HepG2 (cell line): ENCODE data around the gene DACT2. TPM values are rescaled to one million over a fixed set of nuclear protein-coding genes. Genes with fewer than 3 reads are reported as not detected.

ENCODE experiments used
- CTCF ChIP-seq: sonication (generic); formaldehyde crosslinking; IDR thresholded peaks from 2 replicates; pipeline ENCODE4 v1.5.0; 2020; ENCODE audit warnings: mild to moderate bottlenecking, missing genetic modification reagents, moderate library complexity
- TEAD3 ChIP-seq: optimal IDR thresholded peaks from 2 replicates; pipeline ENCODE3; 2016; ENCODE audit warnings: borderline replicate concordance
- ZFP90 ChIP-seq: sonication (generic); formaldehyde crosslinking; IDR thresholded peaks from 2 replicates; pipeline ENCODE4 v1.8.0; 2022; ENCODE audit warnings: missing genetic modification reagents, mild to moderate bottlenecking, inconsistent platforms, borderline replicate concordance
- ZFP91 ChIP-seq: sonication (generic); formaldehyde crosslinking; IDR thresholded peaks from 2 replicates; pipeline ENCODE4 v1.9.0; 2022; ENCODE audit warnings: missing genetic modification reagents, mild to moderate bottlenecking, borderline replicate concordance
- ZNF724P ChIP-seq: sonication (generic); formaldehyde crosslinking; IDR thresholded peaks from 2 replicates; pipeline ENCODE4 v1.8.0; 2022; ENCODE audit warnings: missing genetic modification reagents, borderline replicate concordance
- polyA plus RNA-seq, 8 experiments: library from polyadenylated mRNA; depleted of rRNA in 3 of 8; stranded (reverse) in 7 of 8; unstranded in 1 of 8; fragments of >200 nt; fragmentation: Illumina TruSeq in 4 of 8; extraction: Trizol in 4 of 8; gene quantifications; 2 replicates each; pipeline versions ENCODE4 v1.2.1 to v1.2.3, GENCODE V29; 2011 to 2016; ENCODE audit warnings: low read depth in 4 of 8, missing spikeins in 1 of 8, mixed read lengths in 1 of 8; ENCODE audit not compliant: insufficient read depth in 1 of 8
- total RNA-seq, 5 experiments: library from RNA; depleted of rRNA; stranded (reverse); fragments of >200 nt; fragmentation: Illumina TruSeq; extraction: Trizol; gene quantifications; 2 replicates each; pipeline ENCODE4 v1.2.3, GENCODE V29; 2016; ENCODE audit warnings: low read depth in 1 of 5
- TF ChIP-seq, protein P1 (sequence below): sonication (generic); formaldehyde crosslinking; IDR thresholded peaks from 2 replicates; pipeline ENCODE4 v1.4.0; 2020; ENCODE audit warnings: missing genetic modification reagents, borderline replicate concordance
- TF ChIP-seq, protein P2 (sequence below): IDR thresholded peaks from 2 replicates; pipeline ENCODE4 v1.6.1; 2016; ENCODE audit warnings: low read depth, control low read depth
- TF ChIP-seq, protein P3 (sequence below), 2 experiments: sonication (generic) in 1 of 2; formaldehyde crosslinking in 1 of 2; IDR thresholded peaks; 2 replicates each; pipeline versions ENCODE4 v1.6.1 to v1.9.0; 2014 to 2022; ENCODE audit warnings: antibody characterized with exemption in 1 of 2, borderline replicate concordance in 1 of 2, inconsistent platforms in 1 of 2, low read depth in 1 of 2, missing genetic modification reagents in 1 of 2
- TF ChIP-seq, protein P4 (sequence below): IDR thresholded peaks from 2 replicates; pipeline ENCODE4 v1.6.1; 2018; ENCODE audit warnings: missing genetic modification reagents, mild to moderate bottlenecking, missing compliant biosample characterization

DACT2 gene
- total and polyA plus RNA-seq, 2 of the 13 experiments (the other 11 are each of a cell fraction or from before 2014, with no cell fraction given), result 0.15 TPM; not detected in 1

DNA sequence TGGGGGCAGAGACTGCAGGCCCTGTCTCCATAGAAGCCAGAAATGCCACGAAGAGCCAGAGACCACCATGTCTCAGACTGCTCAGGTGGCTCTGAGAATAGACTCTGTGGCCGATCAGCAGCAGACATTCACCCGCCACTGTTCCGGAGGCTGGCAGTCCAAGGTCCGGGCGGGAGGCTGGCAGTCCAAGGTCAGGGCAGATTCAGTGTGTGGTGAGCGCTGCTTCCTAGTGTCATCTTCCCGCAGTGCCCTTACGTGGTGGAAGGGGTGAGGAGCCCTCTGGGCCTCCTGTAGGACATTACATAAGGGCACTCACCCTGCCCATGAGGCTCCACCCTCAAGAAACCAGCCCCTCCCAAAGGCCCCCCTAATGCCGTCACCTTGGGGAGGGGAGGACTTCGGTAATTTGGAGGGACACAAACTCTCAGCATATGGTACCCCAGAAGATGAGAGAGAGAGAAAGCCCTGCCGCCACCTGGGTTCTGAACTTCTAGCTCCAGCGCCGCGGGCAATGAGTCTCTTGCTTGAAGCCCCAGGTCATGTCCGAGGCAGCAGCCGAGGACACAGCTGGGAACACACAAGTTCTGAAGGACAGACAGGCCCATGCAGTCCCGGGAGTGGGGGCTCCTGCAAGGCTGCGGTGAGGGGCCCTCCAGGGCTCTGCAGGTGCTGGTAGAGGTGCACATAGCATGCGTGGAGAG, 36.4 kb downstream of the DACT2 start (continued):
- TF ChIP-seq, protein P1, sequence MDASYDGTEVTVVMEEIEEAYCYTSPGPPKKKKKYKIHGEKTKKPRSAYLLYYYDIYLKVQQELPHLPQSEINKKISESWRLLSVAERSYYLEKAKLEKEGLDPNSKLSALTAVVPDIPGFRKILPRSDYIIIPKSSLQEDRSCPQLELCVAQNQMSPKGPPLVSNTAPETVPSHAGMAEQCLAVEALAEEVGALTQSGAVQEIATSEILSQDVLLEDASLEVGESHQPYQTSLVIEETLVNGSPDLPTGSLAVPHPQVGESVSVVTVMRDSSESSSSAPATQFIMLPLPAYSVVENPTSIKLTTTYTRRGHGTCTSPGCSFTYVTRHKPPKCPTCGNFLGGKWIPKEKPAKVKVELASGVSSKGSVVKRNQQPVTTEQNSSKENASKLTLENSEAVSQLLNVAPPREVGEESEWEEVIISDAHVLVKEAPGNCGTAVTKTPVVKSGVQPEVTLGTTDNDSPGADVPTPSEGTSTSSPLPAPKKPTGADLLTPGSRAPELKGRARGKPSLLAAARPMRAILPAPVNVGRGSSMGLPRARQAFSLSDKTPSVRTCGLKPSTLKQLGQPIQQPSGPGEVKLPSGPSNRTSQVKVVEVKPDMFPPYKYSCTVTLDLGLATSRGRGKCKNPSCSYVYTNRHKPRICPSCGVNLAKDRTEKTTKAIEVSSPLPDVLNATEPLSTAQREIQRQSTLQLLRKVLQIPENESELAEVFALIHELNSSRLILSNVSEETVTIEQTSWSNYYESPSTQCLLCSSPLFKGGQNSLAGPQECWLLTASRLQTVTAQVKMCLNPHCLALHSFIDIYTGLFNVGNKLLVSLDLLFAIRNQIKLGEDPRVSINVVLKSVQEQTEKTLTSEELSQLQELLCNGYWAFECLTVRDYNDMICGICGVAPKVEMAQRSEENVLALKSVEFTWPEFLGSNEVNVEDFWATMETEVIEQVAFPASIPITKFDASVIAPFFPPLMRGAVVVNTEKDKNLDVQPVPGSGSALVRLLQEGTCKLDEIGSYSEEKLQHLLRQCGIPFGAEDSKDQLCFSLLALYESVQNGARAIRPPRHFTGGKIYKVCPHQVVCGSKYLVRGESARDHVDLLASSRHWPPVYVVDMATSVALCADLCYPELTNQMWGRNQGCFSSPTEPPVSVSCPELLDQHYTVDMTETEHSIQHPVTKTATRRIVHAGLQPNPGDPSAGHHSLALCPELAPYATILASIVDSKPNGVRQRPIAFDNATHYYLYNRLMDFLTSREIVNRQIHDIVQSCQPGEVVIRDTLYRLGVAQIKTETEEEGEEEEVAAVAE (CRISPR knock-in tag), result no peak
- TF ChIP-seq, protein P2, sequence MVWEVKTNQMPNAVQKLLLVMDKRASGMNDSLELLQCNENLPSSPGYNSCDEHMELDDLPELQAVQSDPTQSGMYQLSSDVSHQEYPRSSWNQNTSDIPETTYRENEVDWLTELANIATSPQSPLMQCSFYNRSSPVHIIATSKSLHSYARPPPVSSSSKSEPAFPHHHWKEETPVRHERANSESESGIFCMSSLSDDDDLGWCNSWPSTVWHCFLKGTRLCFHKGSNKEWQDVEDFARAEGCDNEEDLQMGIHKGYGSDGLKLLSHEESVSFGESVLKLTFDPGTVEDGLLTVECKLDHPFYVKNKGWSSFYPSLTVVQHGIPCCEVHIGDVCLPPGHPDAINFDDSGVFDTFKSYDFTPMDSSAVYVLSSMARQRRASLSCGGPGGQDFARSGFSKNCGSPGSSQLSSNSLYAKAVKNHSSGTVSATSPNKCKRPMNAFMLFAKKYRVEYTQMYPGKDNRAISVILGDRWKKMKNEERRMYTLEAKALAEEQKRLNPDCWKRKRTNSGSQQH, result peak; percentile 81; the same call in 1 of the 2 replicates
- TF ChIP-seq, protein P3, sequence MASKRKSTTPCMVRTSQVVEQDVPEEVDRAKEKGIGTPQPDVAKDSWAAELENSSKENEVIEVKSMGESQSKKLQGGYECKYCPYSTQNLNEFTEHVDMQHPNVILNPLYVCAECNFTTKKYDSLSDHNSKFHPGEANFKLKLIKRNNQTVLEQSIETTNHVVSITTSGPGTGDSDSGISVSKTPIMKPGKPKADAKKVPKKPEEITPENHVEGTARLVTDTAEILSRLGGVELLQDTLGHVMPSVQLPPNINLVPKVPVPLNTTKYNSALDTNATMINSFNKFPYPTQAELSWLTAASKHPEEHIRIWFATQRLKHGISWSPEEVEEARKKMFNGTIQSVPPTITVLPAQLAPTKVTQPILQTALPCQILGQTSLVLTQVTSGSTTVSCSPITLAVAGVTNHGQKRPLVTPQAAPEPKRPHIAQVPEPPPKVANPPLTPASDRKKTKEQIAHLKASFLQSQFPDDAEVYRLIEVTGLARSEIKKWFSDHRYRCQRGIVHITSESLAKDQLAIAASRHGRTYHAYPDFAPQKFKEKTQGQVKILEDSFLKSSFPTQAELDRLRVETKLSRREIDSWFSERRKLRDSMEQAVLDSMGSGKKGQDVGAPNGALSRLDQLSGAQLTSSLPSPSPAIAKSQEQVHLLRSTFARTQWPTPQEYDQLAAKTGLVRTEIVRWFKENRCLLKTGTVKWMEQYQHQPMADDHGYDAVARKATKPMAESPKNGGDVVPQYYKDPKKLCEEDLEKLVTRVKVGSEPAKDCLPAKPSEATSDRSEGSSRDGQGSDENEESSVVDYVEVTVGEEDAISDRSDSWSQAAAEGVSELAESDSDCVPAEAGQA (IDR thresholded peaks at IDR 0.05; ENCODE audit: low read depth), result 0 out of 2 replicates have a peak, but pooled peaks have one; percentile 28
- TF ChIP-seq, protein P3 (CRISPR knock-in tag; IDR thresholded peaks at IDR 0.05; ENCODE audit: borderline replicate concordance), result no peak
- TF ChIP-seq CTCF (CRISPR knock-in tag), result peak; percentile 70
- TF ChIP-seq TEAD3 (CRISPR knock-in tag), result peak; percentile 86
- TF ChIP-seq ZNF724P (CRISPR knock-in tag), result peak; percentile 32; the same call in 1 of the 2 replicates
- peak; percentile 58; the same call in 1 of the 2 replicates for TF ChIP-seq ZFP91 (CRISPR knock-in tag)
- peak; percentile 61; the same call in 1 of the 2 replicates for TF ChIP-seq ZFP90
- TF ChIP-seq, protein P4, sequence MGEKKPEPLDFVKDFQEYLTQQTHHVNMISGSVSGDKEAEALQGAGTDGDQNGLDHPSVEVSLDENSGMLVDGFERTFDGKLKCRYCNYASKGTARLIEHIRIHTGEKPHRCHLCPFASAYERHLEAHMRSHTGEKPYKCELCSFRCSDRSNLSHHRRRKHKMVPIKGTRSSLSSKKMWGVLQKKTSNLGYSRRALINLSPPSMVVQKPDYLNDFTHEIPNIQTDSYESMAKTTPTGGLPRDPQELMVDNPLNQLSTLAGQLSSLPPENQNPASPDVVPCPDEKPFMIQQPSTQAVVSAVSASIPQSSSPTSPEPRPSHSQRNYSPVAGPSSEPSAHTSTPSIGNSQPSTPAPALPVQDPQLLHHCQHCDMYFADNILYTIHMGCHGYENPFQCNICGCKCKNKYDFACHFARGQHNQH (CRISPR knock-in tag), result 0 out of 2 replicates have a peak, but pooled peaks have one; percentile 36
